ENCODE results near the gene HELLS.
"Not testable (repeated sequence)": the region's sequence is repeated elsewhere in the genome, so short reads cannot be mapped to it uniquely, and the experiment has no call there.

- TF ChIP-seq CTCF, POLR2AphosphoS5 (IDR thresholded peaks at IDR 0.05): not testable (repeated sequence)
Measured at GRCh38 chr10:94542282-94542681, 3.3 kb upstream of the HELLS start.
